GM23338 (cell line): Measurements from ENCODE around the gene AURKB. TPM values are rescaled to one million over a fixed set of nuclear protein-coding genes. Genes with fewer than 3 reads are reported as not detected.

Experiments used
- ATAC-seq: fragments of 200-7000 bp; cut with Tn5 transposase; 3 replicates; pipeline ENCODE4 v1.9.1; 2020
- DNase-seq: peaks from one replicate; pipeline ENCODE4 v3.0.0-alpha.2; 2015; ENCODE audit warnings: low spot score
- H2AFZ ChIP-seq: fragments of 200-600 bp; sonication (generic); 2 replicates; pipeline ENCODE4 v1.8.0; 2016; ENCODE audit warnings: antibody characterized with exemption, mild to moderate bottlenecking, moderate library complexity
- H3F3A ChIP-seq: fragments of 200-600 bp; sonication (generic); replicated peaks from 2 replicates; pipeline ENCODE4 v1.8.0; 2017; ENCODE audit warnings: antibody characterized with exemption, mixed run types, low read depth
- H3K27ac ChIP-seq: fragments of 200-600 bp; sonication (generic); 2 replicates; pipeline ENCODE4 v1.6.1; 2016; ENCODE audit warnings: low read depth
- H3K27me3 ChIP-seq: fragments of 200-600 bp; sonication (generic); 2 replicates; pipeline ENCODE4 v1.8.0; 2016; ENCODE audit warnings: mild to moderate bottlenecking, mixed run types, moderate library complexity; ENCODE audit not compliant: insufficient read depth
- H3K36me3 ChIP-seq: fragments of 200-600 bp; sonication (generic); 2 replicates; pipeline ENCODE4 v1.8.0; 2016; ENCODE audit warnings: mild to moderate bottlenecking; ENCODE audit not compliant: insufficient read depth
- H3K4me1 ChIP-seq: fragments of 200-600 bp; sonication (generic); 2 replicates; pipeline ENCODE4 v1.8.0; 2016; ENCODE audit warnings: mild to moderate bottlenecking, moderate library complexity; ENCODE audit not compliant: insufficient read depth
- H3K4me2 ChIP-seq: fragments of 200-600 bp; sonication (generic); 2 replicates; pipeline ENCODE4 v1.7.1; 2017; ENCODE audit warnings: mixed run types
- H3K4me3 ChIP-seq: fragments of 200-600 bp; sonication (generic); 2 replicates; pipeline ENCODE4 v1.6.1; 2016; ENCODE audit warnings: mixed run types
- H3K79me2 ChIP-seq: fragments of 200-600 bp; sonication (generic); replicated peaks from 2 replicates; pipeline ENCODE4 v1.8.0; 2017; ENCODE audit warnings: mild to moderate bottlenecking; ENCODE audit not compliant: insufficient read depth
- H3K9me2 ChIP-seq: fragments of 200-600 bp; sonication (generic); 2 replicates; pipeline ENCODE4 v1.8.0; 2017; ENCODE audit not compliant: insufficient read depth
- H4K20me1 ChIP-seq: fragments of 200-600 bp; sonication (generic); replicated peaks from 2 replicates; pipeline ENCODE4 v1.8.0; 2017; ENCODE audit warnings: mild to moderate bottlenecking; ENCODE audit not compliant: insufficient read depth
- H3K27ac Mint-ChIP-seq: 2 replicates; pipeline ENCODE4 v1.8.0; 2020; ENCODE audit warnings: inconsistent platforms, mild to moderate bottlenecking, moderate library complexity, mixed read lengths
- H3K27me3 Mint-ChIP-seq: 3 replicates; pipeline ENCODE4 v1.8.0; 2022; ENCODE audit warnings: low read depth, mild to moderate bottlenecking, moderate library complexity, mixed read lengths, inconsistent platforms; ENCODE audit not compliant: insufficient read depth, poor library complexity
- H3K36me3 Mint-ChIP-seq: 3 replicates; pipeline ENCODE4 v1.8.0; 2021; ENCODE audit warnings: low read depth, mild to moderate bottlenecking, inconsistent platforms, moderate library complexity, mixed read lengths
- H3K4me1 Mint-ChIP-seq: 3 replicates; pipeline ENCODE4 v1.8.0; 2020; ENCODE audit warnings: mild to moderate bottlenecking, inconsistent platforms, mixed read lengths
- H3K4me3 Mint-ChIP-seq: 3 replicates; pipeline ENCODE4 v1.8.0; 2021; ENCODE audit warnings: moderate library complexity, mild to moderate bottlenecking, inconsistent platforms, mixed read lengths
- H3K9me3 Mint-ChIP-seq: 3 replicates; pipeline ENCODE4 v1.8.0; 2020; ENCODE audit warnings: moderate library complexity, mild to moderate bottlenecking, inconsistent platforms, mixed read lengths
- POLR2AphosphoS5 ChIP-seq: IDR thresholded peaks from 2 replicates; pipeline ENCODE4 v1.6.1; 2016; ENCODE audit warnings: antibody characterized with exemption, low read depth
- STAT1 ChIP-seq: IDR thresholded peaks from one replicate; pipeline ENCODE4 v1.6.1; 2016; ENCODE audit warnings: antibody characterized with exemption; ENCODE audit not compliant: unreplicated experiment
- polyA plus RNA-seq: library from polyadenylated mRNA; unstranded; fragments of >200 nt; fragmentation: Nextera tagmentation; extraction: Ambion mirVana; gene quantifications from 2 replicates; pipeline ENCODE4 v1.2.1, GENCODE V29; 2016
- total RNA-seq: library from RNA; depleted of rRNA; stranded (reverse); fragments of >200 nt; shearing (Covaris generic); gene quantifications from 2 replicates; pipeline ENCODE4 v1.2.3, GENCODE V29; 2014
- TF ChIP-seq, protein P1 (sequence below): IDR thresholded peaks from one replicate; pipeline ENCODE4 v1.6.1; 2018; ENCODE audit warnings: antibody characterized with exemption; ENCODE audit not compliant: unreplicated experiment
- TF ChIP-seq, protein P2 (sequence below), 2 experiments: fragments of 200-600 bp in 1 of 2; sonication (generic) in 1 of 2; conservative IDR thresholded peaks; 2 replicates each; pipeline versions ENCODE4 v1.5.1 to v1.6.1; 2016 to 2017; ENCODE audit warnings: antibody characterized with exemption in 2 of 2, low read depth in 2 of 2, mild to moderate bottlenecking in 2 of 2, moderate library complexity in 1 of 2
- TF ChIP-seq, protein P3 (sequence below): IDR thresholded peaks from 2 replicates; pipeline ENCODE4 v1.6.1; 2016; ENCODE audit warnings: antibody characterized with exemption

Gene AURKB
- total and polyA plus RNA-seq, 2 experiments from 2014 or later: 135 to 212 TPM

DNA sequence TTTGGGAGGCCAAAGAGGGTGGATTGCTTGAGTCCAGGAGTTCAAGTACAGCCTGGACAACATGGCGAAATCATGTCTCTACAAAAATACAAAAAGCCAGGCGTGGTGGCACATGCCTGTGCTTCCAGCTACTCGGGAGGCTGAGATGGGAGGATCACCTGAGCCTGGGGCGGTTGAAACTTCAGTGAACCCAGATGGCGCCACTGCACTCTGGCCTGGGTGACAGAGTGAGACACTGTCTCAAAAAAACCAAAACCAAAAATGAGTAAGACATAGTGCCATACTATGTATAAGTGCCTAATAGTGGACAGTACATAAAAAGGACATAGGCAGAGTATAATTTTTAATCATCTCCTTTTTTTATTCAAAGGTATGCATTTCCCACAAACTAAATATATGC, 33.5 kb upstream of the AURKB start:
- ATAC-seq (no peak), DNase-seq (no peak)
- H3K9me3 Mint-ChIP-seq: peaks cover 3% of the 10 kb centered on the region; the same call in 1 of the 3 replicates
- Histone ChIP-seq H3K9me2 (no peaks in the 10 kb centered on the region), H3K4me3 (no peak overlapping the region), H3K36me3 (peaks cover 4% of the 10 kb centered on the region; the same call in 1 of the 2 replicates), H3K4me2 (no peak overlapping the region), H3K27ac (no peak overlapping the region), H3K27me3 (no peaks in the 10 kb centered on the region), H3K79me2 (peaks cover 50% of the 10 kb centered on the region), H3K4me1 (no peaks in the 10 kb centered on the region), H2AFZ (no peak overlapping the region), H3F3A (peaks cover 16% of the 10 kb centered on the region), H4K20me1 (peaks cover 7% of the 10 kb centered on the region; the same call in 1 of the 2 replicates)
- H3K4me1 Mint-ChIP-seq: no peaks in the 10 kb centered on the region
- H3K4me3 Mint-ChIP-seq: no peak overlapping the region
- H3K27me3 Mint-ChIP-seq: peaks cover 12% of the 10 kb centered on the region
- peaks cover 33% of the 10 kb centered on the region for H3K36me3 Mint-ChIP-seq
- no peak overlapping the region for H3K27ac Mint-ChIP-seq
- TF ChIP-seq POLR2AphosphoS5 (no peak), STAT1 (no peak)
- TF ChIP-seq, protein P1, sequence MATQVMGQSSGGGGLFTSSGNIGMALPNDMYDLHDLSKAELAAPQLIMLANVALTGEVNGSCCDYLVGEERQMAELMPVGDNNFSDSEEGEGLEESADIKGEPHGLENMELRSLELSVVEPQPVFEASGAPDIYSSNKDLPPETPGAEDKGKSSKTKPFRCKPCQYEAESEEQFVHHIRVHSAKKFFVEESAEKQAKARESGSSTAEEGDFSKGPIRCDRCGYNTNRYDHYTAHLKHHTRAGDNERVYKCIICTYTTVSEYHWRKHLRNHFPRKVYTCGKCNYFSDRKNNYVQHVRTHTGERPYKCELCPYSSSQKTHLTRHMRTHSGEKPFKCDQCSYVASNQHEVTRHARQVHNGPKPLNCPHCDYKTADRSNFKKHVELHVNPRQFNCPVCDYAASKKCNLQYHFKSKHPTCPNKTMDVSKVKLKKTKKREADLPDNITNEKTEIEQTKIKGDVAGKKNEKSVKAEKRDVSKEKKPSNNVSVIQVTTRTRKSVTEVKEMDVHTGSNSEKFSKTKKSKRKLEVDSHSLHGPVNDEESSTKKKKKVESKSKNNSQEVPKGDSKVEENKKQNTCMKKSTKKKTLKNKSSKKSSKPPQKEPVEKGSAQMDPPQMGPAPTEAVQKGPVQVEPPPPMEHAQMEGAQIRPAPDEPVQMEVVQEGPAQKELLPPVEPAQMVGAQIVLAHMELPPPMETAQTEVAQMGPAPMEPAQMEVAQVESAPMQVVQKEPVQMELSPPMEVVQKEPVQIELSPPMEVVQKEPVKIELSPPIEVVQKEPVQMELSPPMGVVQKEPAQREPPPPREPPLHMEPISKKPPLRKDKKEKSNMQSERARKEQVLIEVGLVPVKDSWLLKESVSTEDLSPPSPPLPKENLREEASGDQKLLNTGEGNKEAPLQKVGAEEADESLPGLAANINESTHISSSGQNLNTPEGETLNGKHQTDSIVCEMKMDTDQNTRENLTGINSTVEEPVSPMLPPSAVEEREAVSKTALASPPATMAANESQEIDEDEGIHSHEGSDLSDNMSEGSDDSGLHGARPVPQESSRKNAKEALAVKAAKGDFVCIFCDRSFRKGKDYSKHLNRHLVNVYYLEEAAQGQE: no peak
- TF ChIP-seq, protein P2, sequence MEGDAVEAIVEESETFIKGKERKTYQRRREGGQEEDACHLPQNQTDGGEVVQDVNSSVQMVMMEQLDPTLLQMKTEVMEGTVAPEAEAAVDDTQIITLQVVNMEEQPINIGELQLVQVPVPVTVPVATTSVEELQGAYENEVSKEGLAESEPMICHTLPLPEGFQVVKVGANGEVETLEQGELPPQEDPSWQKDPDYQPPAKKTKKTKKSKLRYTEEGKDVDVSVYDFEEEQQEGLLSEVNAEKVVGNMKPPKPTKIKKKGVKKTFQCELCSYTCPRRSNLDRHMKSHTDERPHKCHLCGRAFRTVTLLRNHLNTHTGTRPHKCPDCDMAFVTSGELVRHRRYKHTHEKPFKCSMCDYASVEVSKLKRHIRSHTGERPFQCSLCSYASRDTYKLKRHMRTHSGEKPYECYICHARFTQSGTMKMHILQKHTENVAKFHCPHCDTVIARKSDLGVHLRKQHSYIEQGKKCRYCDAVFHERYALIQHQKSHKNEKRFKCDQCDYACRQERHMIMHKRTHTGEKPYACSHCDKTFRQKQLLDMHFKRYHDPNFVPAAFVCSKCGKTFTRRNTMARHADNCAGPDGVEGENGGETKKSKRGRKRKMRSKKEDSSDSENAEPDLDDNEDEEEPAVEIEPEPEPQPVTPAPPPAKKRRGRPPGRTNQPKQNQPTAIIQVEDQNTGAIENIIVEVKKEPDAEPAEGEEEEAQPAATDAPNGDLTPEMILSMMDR (conservative IDR thresholded peaks at IDR 0.05; ENCODE audit: low read depth in 2 of 2): peak; percentile 21 to 51; a peak in 3 of 4 replicates

DNA sequence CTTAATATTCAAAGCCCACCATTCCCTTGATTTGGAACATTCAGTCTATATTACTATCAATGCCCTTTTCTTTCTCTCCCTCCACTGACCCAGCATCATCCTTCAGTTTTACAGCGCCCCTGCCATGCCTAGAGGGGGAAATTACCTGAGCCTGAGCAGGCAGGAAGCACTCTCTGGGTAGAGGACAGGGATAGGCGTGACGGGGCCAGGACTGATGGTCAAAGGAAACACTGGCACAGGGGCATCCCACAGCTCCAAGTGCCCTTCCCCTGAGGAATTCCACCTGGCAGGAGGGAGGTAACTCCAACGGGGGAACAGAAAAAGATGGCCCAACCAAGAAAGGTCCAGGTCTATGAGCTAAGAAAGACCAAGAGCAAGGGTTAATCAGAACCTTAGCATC, 27.5 kb upstream of the AURKB start:
- Histone ChIP-seq H3K27ac (no peak overlapping the region), H3K36me3 (peaks cover 23% of the 10 kb centered on the region), H3K27me3 (no peaks in the 10 kb centered on the region), H4K20me1 (peaks cover 4% of the 10 kb centered on the region), H3K4me1 (no peaks in the 10 kb centered on the region), H3K79me2 (peaks cover 11% of the 10 kb centered on the region), H3K4me3 (no peak overlapping the region), H2AFZ (no peak overlapping the region), H3F3A (no peaks in the 10 kb centered on the region), H3K4me2 (no peak overlapping the region), H3K9me2 (no peaks in the 10 kb centered on the region)
- Mint-ChIP-seq H3K4me3 (no peak overlapping the region), H3K9me3 (no peaks in the 10 kb centered on the region), H3K27me3 (peaks cover 4% of the 10 kb centered on the region), H3K27ac (no peak overlapping the region), H3K36me3 (peaks cover 54% of the 10 kb centered on the region), H3K4me1 (no peaks in the 10 kb centered on the region)
- ATAC-seq (no peak), DNase-seq (no peak)
- TF ChIP-seq STAT1 (no peak), POLR2AphosphoS5 (no peak)
- TF ChIP-seq, protein P2 (conservative IDR thresholded peaks at IDR 0.05; ENCODE audit: low read depth in 2 of 2): no peak
- TF ChIP-seq, protein P3, sequence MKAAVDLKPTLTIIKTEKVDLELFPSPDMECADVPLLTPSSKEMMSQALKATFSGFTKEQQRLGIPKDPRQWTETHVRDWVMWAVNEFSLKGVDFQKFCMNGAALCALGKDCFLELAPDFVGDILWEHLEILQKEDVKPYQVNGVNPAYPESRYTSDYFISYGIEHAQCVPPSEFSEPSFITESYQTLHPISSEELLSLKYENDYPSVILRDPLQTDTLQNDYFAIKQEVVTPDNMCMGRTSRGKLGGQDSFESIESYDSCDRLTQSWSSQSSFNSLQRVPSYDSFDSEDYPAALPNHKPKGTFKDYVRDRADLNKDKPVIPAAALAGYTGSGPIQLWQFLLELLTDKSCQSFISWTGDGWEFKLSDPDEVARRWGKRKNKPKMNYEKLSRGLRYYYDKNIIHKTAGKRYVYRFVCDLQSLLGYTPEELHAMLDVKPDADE: no peak
- TF ChIP-seq, protein P1: no peak
